ENCODE measurements around the gene CCN5. TPM values are rescaled to one million over a fixed set of nuclear protein-coding genes. Genes with fewer than 3 reads are reported as not detected.

Gene CCN5
- total RNA-seq, 3 donors from 2014 or later, result 16.1 to 1,283 (median 39.0) TPM

DNA sequence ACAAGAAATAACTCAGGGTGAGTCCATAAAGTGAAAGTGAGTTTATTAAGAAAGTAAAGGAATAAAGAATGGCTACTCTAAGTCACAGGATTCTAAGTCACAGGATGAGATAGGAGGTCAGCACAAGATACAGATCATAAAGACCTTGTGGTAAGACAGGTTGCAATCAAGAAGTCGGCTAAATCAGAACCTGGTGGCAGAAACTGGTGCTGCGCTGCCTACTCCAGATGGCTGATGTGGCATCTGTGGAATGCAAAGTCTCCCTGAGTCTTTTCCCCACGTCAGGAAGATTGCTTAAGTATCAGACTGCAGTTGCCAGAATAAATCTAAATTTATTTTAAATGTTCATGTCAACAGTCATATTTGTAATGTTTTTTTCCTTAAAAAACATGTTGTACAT lies 19.8 kb downstream of the CCN5 start:
- Histone ChIP-seq H3K36me3 (no peaks in the 10 kb centered on the region), H3K9me3 (no peaks in the 10 kb centered on the region), H3K27me3 (no peaks in the 10 kb centered on the region), H3K4me3 (no peak overlapping the region), H3K27ac (no peak overlapping the region), H3K4me1 (no peaks in the 10 kb centered on the region)
- intact Hi-C loops (cut with DNase I; ENCODE audit: low total_unique reads), result loop anchor here (5.0 kb wide), 1 partner anchor 48 kb away; no protein-coding TSS in a partner anchor
- DNase-seq (ENCODE audit: low spot score in 2 of 2), result no peak
- no peak for TF ChIP-seq POLR2A (IDR thresholded peaks at IDR 0.05)
- TF ChIP-seq POLR2AphosphoS5 (IDR thresholded peaks at IDR 0.05), result no peak
- TF ChIP-seq, protein P1, sequence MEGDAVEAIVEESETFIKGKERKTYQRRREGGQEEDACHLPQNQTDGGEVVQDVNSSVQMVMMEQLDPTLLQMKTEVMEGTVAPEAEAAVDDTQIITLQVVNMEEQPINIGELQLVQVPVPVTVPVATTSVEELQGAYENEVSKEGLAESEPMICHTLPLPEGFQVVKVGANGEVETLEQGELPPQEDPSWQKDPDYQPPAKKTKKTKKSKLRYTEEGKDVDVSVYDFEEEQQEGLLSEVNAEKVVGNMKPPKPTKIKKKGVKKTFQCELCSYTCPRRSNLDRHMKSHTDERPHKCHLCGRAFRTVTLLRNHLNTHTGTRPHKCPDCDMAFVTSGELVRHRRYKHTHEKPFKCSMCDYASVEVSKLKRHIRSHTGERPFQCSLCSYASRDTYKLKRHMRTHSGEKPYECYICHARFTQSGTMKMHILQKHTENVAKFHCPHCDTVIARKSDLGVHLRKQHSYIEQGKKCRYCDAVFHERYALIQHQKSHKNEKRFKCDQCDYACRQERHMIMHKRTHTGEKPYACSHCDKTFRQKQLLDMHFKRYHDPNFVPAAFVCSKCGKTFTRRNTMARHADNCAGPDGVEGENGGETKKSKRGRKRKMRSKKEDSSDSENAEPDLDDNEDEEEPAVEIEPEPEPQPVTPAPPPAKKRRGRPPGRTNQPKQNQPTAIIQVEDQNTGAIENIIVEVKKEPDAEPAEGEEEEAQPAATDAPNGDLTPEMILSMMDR (IDR thresholded peaks at IDR 0.05), result no peak

DNA sequence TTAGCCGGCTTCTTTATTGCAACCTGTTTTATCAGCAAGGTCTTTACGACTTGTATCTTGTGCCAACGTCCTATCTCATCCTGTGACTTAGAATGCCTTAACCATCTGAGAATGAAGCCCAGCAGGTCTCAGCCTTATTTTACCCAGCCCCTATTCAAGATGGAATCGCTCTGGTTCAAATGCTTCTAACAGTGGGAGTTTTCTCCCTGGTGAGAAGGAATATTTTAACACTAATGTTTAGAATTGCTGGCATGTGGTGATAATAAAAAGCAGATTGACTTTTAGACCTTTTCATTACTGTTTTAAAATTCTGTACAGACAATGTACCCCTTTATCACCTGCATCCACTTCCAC lies 20.6 kb downstream of the CCN5 start:
- intact Hi-C loops (cut with DNase I; ENCODE audit: low total_unique reads), result no loop called here
- no peaks in the 10 kb centered on the region for H3K27me3 ChIP-seq
- no peaks in the 10 kb centered on the region for H3K4me1 ChIP-seq
- no peak for DNase-seq (ENCODE audit: low spot score in 2 of 2)
- H3K27ac ChIP-seq, result no peak overlapping the region
- no peaks in the 10 kb centered on the region for H3K9me3 ChIP-seq
- TF ChIP-seq POLR2A (IDR thresholded peaks at IDR 0.05), result no peak
- TF ChIP-seq POLR2AphosphoS5 (IDR thresholded peaks at IDR 0.05), result no peak
- TF ChIP-seq, protein P1 (IDR thresholded peaks at IDR 0.05), result no peak
- H3K4me3 ChIP-seq, result no peak overlapping the region
- no peaks in the 10 kb centered on the region for H3K36me3 ChIP-seq

DNA sequence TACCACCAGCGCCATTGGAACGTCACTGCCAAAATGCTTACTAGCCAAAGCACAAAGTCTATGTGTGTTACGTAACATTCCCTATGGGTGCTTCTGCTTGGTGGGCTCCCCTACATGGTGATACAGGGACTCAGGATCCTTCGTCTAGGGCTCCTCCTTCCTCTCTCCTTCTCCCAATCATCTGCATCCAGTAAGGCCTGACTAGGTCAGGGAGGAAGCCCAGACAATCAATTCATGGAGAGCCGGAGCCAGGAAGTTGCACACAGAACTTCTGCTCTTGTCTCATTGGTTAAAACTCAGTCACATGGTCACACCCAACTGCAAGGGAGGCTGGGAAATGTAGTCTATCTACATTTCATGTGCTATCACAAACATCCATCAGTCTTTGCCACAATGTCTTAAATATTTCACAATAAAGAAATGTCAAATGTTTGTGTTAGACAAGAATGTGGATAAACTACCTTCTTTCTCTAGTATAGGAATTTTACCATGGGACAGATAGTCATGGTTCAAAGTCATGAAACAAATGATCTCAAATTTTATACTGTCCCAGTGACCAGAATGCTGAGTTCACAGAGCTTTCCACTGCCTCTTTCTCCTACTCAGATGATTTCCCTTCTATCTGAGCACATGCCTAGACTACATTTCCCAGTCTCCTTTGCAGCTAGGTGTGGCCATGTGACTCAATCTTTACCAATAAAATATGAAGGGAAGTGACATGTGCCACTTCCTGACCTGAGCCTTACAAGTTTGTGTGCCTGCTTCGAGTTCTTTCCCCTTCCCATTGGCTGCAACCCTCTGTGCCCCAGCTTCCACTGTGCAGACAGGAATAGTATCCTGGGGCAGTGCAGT lies 21.2 kb downstream of the CCN5 start:
- H3K27ac ChIP-seq, result peak overlapping the region in 1 of 2 donors; percentile 33
- DNase-seq (ENCODE audit: low spot score in 2 of 2), result peak in 1 of 2 donors; percentile 40
- no peak for TF ChIP-seq POLR2A (IDR thresholded peaks at IDR 0.05)
- TF ChIP-seq, protein P1 (IDR thresholded peaks at IDR 0.05), result no peak
- TF ChIP-seq POLR2AphosphoS5 (IDR thresholded peaks at IDR 0.05), result peak in 1 of 3 donors; percentile 50
- no peaks in the 10 kb centered on the region for H3K4me1 ChIP-seq
- H3K4me3 ChIP-seq, result no peak overlapping the region
- H3K9me3 ChIP-seq, result no peaks in the 10 kb centered on the region
- H3K36me3 ChIP-seq, result no peaks in the 10 kb centered on the region
- intact Hi-C loops (cut with DNase I; ENCODE audit: low total_unique reads), result no loop called here
- no peaks in the 10 kb centered on the region for H3K27me3 ChIP-seq

DNA sequence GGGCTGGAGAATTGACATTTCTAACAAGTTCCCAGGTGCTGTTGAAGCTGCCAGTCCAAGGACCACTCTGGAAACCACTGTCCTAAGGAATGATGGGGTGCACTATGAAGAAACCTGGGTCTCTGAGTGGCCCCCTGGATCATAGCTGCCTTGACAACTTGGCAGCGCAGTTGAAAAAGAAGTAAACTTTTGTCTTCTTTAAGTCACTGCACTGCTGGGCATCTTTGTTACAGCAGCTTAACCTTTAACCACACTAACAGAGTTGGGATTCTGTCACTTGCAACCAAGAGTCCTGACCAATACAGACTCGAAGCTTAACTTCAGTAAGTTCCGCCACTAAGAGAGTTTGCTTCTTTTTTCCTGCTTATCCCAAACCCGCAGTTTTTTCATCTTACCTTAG lies 21.9 kb downstream of the CCN5 start:
- H3K4me1 ChIP-seq, result no peaks in the 10 kb centered on the region
- intact Hi-C loops (cut with DNase I; ENCODE audit: low total_unique reads), result no loop called here
- H3K27me3 ChIP-seq, result no peaks in the 10 kb centered on the region
- TF ChIP-seq POLR2A (IDR thresholded peaks at IDR 0.05), result no peak
- no peak for TF ChIP-seq POLR2AphosphoS5 (IDR thresholded peaks at IDR 0.05)
- TF ChIP-seq, protein P1 (IDR thresholded peaks at IDR 0.05), result no peak
- H3K9me3 ChIP-seq, result no peaks in the 10 kb centered on the region
- no peaks in the 10 kb centered on the region for H3K36me3 ChIP-seq
- no peak for DNase-seq (ENCODE audit: low spot score in 2 of 2)
- H3K4me3 ChIP-seq, result no peak overlapping the region
- no peak overlapping the region for H3K27ac ChIP-seq

DNA sequence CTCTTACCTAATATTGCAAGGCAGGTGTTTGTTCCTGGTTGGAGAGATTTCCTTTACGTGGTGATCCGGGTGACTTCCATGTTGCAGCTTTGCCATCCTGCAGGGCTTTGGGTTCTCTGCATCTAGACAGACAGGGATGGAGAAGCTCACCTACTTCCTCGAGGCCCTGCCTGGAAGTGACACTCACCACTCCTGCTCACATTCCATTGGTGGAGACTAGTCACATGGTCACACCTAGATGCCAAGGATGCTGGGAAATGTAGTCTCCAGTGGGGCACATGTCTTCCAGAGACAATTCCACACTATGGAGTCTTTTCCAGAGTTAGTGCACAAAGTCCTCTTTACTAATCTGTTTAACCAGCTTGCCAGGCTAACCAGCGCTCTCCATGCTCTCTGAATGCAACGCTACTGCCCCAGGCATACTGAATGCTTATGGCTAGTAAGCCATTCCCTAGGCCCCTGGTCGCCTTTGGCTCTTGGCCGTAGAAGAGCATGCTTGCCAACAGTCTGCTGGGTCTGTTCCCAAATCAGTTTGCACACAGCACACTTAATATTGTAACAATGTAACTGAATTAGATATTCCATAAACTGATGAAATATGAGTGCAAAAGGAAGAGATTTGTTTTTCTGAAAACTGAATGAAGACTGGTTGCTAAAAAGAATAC lies 23.8 kb downstream of the CCN5 start:
- Histone ChIP-seq H3K27me3 (no peaks in the 10 kb centered on the region), H3K4me1 (no peaks in the 10 kb centered on the region), H3K4me3 (no peak overlapping the region), H3K36me3 (no peaks in the 10 kb centered on the region), H3K9me3 (no peaks in the 10 kb centered on the region), H3K27ac (no peak overlapping the region)
- intact Hi-C loops (cut with DNase I; ENCODE audit: low total_unique reads), result no loop called here
- TF ChIP-seq POLR2A (IDR thresholded peaks at IDR 0.05), result no peak
- TF ChIP-seq POLR2AphosphoS5 (IDR thresholded peaks at IDR 0.05), result no peak
- DNase-seq (ENCODE audit: low spot score in 2 of 2), result peak; percentile 70 to 81

Measured in breast epithelium (tissue), 4 donors.